ENCODE measurements around the gene NCKAP5. TPM values are rescaled to one million over a fixed set of nuclear protein-coding genes. Genes with fewer than 3 reads are reported as not detected.
"Not testable (repeated sequence)": the region's sequence is repeated elsewhere in the genome, so short reads cannot be mapped to it uniquely, and the experiment has no call there.

The NCKAP5 gene
- total and polyA plus RNA-seq, 4 donors, result 2.3 to 20.2 (median 8.1) TPM

DNA sequence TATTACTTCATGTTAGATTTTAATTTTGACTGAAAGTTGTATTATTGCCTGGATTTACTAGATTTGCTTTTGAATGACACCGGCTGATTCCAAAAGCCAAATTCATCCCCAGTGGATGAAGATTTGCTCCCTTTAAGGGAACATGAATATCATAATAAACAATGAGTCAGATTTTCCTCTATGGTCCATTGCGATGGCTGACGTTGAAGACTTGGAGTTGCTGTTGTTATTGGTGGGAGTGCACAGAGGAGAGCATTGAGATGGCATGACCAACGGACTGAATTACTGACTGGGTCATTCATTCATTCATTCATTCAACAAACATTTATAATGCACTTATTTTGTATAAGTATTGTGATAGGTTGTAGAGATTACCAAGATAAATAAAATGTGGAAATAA is 864.9 kb downstream of the NCKAP5 start:
- TF ChIP-seq CTCF (IDR thresholded peaks at IDR 0.05; ENCODE audit: control extremely low read depth, extremely low read depth), result no peak
- no peaks in the 10 kb centered on the region for H3K4me1 ChIP-seq (ENCODE audit: control insufficient read depth in 5 of 5, insufficient read depth in 5 of 5, low read length in 5 of 5)
- H3K27me3 ChIP-seq (ENCODE audit: control insufficient read depth in 3 of 3, insufficient read depth in 3 of 3, low read length in 2 of 3), result no peaks in the 10 kb centered on the region
- no peak overlapping the region for H3K4me3 ChIP-seq
- H3K9me3 ChIP-seq (ENCODE audit: control insufficient read depth in 4 of 4, insufficient read depth in 3 of 4, low read length in 3 of 4), result peaks cover 0 to 3% (median 0%) of the 10 kb centered on the region in 4 donors
- no peaks in the 10 kb centered on the region for H3K36me3 ChIP-seq (ENCODE audit: control insufficient read depth in 4 of 4, insufficient read depth in 4 of 4, low read length in 4 of 4)
- H3K9ac ChIP-seq (ENCODE audit: insufficient read depth in 1 of 2, low read length in 2 of 2), result no peak overlapping the region
- WGBS, 2 donors, result 73 to 81% methylated on average over 4 of the region's 4 CpGs
- no peak overlapping the region for H3K27ac ChIP-seq (ENCODE audit: low read depth in 1 of 2, low read length in 1 of 2)
- no peak for ATAC-seq (ENCODE audit: insufficient read depth, low FRiP score)
- DNase-seq, result no peak

GRCh38 chr2:132701810-132702209 is 866.5 kb downstream of the NCKAP5 start:
- TF ChIP-seq CTCF (IDR thresholded peaks at IDR 0.05; ENCODE audit: control extremely low read depth, extremely low read depth), result no peak
- H3K4me3 ChIP-seq, result no peak overlapping the region
- DNase-seq (no peak), ATAC-seq (ENCODE audit: insufficient read depth, low FRiP score) (no peak)
- H3K4me1 ChIP-seq (ENCODE audit: control insufficient read depth in 5 of 5, insufficient read depth in 5 of 5, low read length in 5 of 5), result no peaks in the 10 kb centered on the region
- no peaks in the 10 kb centered on the region for H3K9me3 ChIP-seq (ENCODE audit: control insufficient read depth in 4 of 4, insufficient read depth in 3 of 4, low read length in 3 of 4)
- H3K27ac ChIP-seq (ENCODE audit: low read depth in 1 of 2, low read length in 1 of 2), result no peak overlapping the region
- WGBS, 2 donors, result 85 to 90% methylated on average over 2 of the region's 2 CpGs
- H3K27me3 ChIP-seq (ENCODE audit: control insufficient read depth in 3 of 3, insufficient read depth in 3 of 3, low read length in 2 of 3), result no peaks in the 10 kb centered on the region
- H3K36me3 ChIP-seq (ENCODE audit: control insufficient read depth in 4 of 4, insufficient read depth in 4 of 4, low read length in 4 of 4), result no peaks in the 10 kb centered on the region
- no peak overlapping the region for H3K9ac ChIP-seq (ENCODE audit: insufficient read depth in 1 of 2, low read length in 2 of 2)

GRCh38 chr2:132699802-132700201 is 868.5 kb downstream of the NCKAP5 start:
- not testable (repeated sequence) for DNase-seq; H3K9me3 ChIP-seq (ENCODE audit: control insufficient read depth in 4 of 4, insufficient read depth in 3 of 4, low read length in 3 of 4); H3K27me3 ChIP-seq (ENCODE audit: control insufficient read depth in 3 of 3, insufficient read depth in 3 of 3, low read length in 2 of 3); H3K27ac ChIP-seq (ENCODE audit: low read depth in 1 of 2, low read length in 1 of 2); H3K36me3 ChIP-seq (ENCODE audit: control insufficient read depth in 4 of 4, insufficient read depth in 4 of 4, low read length in 4 of 4); H3K4me3 ChIP-seq; H3K4me1 ChIP-seq (ENCODE audit: control insufficient read depth in 5 of 5, insufficient read depth in 5 of 5, low read length in 5 of 5); H3K9ac ChIP-seq (ENCODE audit: insufficient read depth in 1 of 2, low read length in 2 of 2); ATAC-seq (ENCODE audit: insufficient read depth, low FRiP score)
- WGBS, 2 donors, result 95 to 100% methylated on average over 1 of the region's 2 CpGs

GRCh38 chr2:132698347-132698746 is 869.9 kb downstream of the NCKAP5 start:
- not testable (repeated sequence) for DNase-seq; H3K4me1 ChIP-seq (ENCODE audit: control insufficient read depth in 5 of 5, insufficient read depth in 5 of 5, low read length in 5 of 5); H3K27me3 ChIP-seq (ENCODE audit: control insufficient read depth in 3 of 3, insufficient read depth in 3 of 3, low read length in 2 of 3); ATAC-seq (ENCODE audit: insufficient read depth, low FRiP score); H3K36me3 ChIP-seq (ENCODE audit: control insufficient read depth in 4 of 4, insufficient read depth in 4 of 4, low read length in 4 of 4); H3K27ac ChIP-seq (ENCODE audit: low read depth in 1 of 2, low read length in 1 of 2); H3K9me3 ChIP-seq (ENCODE audit: control insufficient read depth in 4 of 4, insufficient read depth in 3 of 4, low read length in 3 of 4); H3K4me3 ChIP-seq; H3K9ac ChIP-seq (ENCODE audit: insufficient read depth in 1 of 2, low read length in 2 of 2)
- 81 to 86% methylated on average over 3 of the region's 3 CpGs for WGBS, 2 donors

Data from lung (tissue), 12 donors.